Endothelial cell of umbilical vein (primary cell): ENCODE results near the gene DDX39A.

ENCODE experiments used
- FOS ChIP-seq: IDR thresholded peaks from 2 replicates; pipeline ENCODE4 v1.6.1; 2011; ENCODE audit warnings: mild to moderate bottlenecking, low read length, moderate library complexity, borderline replicate concordance; ENCODE audit not compliant: insufficient read depth
- POLR2A ChIP-seq: IDR thresholded peaks from 2 replicates; pipeline ENCODE4 v1.6.1; 2012; ENCODE audit warnings: low read depth, mild to moderate bottlenecking, control low read depth, low read length
- TF ChIP-seq, protein P1 (sequence below), 2 donors: IDR thresholded peaks; 1 replicate in 1 of 2; 2 replicates in 1 of 2; pipeline ENCODE4 v1.5.1; 2011; ENCODE audit warnings: low read length in 2 of 2, mild to moderate bottlenecking in 2 of 2, moderate library complexity in 2 of 2, control low read depth in 1 of 2, inconsistent platforms in 1 of 2, low read depth in 1 of 2; ENCODE audit not compliant: insufficient read depth in 1 of 2; ENCODE audit errors: extremely low read depth in 1 of 2
- TF ChIP-seq, protein P2 (sequence below): IDR thresholded peaks from 2 replicates; pipeline ENCODE4 v1.6.1; 2011; ENCODE audit not compliant: insufficient read depth, insufficient read length

DNA sequence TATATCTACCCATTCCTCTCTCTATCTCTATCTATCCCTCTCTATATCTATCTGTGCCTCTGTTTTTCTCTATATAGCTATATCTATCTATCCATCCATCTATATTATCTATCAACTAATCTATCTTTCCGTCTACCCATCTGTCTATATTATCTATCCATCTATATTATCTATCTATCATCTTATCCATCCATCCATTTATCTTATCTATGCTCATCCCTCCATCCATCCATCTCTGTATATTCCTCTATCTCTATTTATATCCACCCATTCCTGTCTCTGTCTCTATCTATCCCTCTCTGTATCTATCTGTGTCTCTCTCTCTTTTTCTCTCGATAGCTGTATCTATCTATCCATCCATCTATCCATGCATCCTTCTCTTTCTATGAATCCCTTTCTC, 41.8 kb upstream of the DDX39A start:
- TF ChIP-seq, protein P1, sequence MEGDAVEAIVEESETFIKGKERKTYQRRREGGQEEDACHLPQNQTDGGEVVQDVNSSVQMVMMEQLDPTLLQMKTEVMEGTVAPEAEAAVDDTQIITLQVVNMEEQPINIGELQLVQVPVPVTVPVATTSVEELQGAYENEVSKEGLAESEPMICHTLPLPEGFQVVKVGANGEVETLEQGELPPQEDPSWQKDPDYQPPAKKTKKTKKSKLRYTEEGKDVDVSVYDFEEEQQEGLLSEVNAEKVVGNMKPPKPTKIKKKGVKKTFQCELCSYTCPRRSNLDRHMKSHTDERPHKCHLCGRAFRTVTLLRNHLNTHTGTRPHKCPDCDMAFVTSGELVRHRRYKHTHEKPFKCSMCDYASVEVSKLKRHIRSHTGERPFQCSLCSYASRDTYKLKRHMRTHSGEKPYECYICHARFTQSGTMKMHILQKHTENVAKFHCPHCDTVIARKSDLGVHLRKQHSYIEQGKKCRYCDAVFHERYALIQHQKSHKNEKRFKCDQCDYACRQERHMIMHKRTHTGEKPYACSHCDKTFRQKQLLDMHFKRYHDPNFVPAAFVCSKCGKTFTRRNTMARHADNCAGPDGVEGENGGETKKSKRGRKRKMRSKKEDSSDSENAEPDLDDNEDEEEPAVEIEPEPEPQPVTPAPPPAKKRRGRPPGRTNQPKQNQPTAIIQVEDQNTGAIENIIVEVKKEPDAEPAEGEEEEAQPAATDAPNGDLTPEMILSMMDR (IDR thresholded peaks at IDR 0.05; ENCODE audit: extremely low read depth in 1 of 2, insufficient read depth in 1 of 2, low read depth in 1 of 2, low read length in 2 of 2) = no peak
- TF ChIP-seq, protein P2, sequence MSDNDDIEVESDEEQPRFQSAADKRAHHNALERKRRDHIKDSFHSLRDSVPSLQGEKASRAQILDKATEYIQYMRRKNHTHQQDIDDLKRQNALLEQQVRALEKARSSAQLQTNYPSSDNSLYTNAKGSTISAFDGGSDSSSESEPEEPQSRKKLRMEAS = no peak
- TF ChIP-seq FOS (no peak), POLR2A (no peak)
